SU-DHL-6 (cell line): Measurements from ENCODE around the gene FAM20A.

Experiments used
- H2AFZ ChIP-seq: fragments of 200-600 bp; sonication (generic); 2 replicates; pipeline ENCODE4 v1.6.1; 2014; ENCODE audit warnings: low read depth, mild to moderate bottlenecking, moderate library complexity, mixed read lengths, antibody characterized with exemption, low read length; ENCODE audit not compliant: severe bottlenecking
- H3F3A ChIP-seq: fragments of 200-600 bp; shearing (Covaris generic); 2 replicates; pipeline ENCODE4 v1.6.0; 2016; ENCODE audit warnings: antibody characterized with exemption, mild to moderate bottlenecking; ENCODE audit not compliant: insufficient read depth
- H3K27ac ChIP-seq: fragments of 200-600 bp; sonication (generic); 2 replicates; pipeline ENCODE4 v1.5.1; 2016; ENCODE audit warnings: low read depth, mild to moderate bottlenecking, low read length, moderate library complexity, mixed read lengths
- H3K27me3 ChIP-seq: fragments of 200-600 bp; sonication (generic), shearing (Covaris generic); 2 replicates; pipeline ENCODE4 v1.6.0; 2014; ENCODE audit warnings: mild to moderate bottlenecking, low read length
- H3K36me3 ChIP-seq: fragments of 200-600 bp; sonication (generic); 2 replicates; pipeline ENCODE4 v1.6.1; 2014; ENCODE audit warnings: mild to moderate bottlenecking, low read length, mixed read lengths
- H3K4me2 ChIP-seq: fragments of 300-600, 200-600 bp; shearing (Covaris generic), sonication (generic); 2 replicates; pipeline ENCODE4 v1.6.0; 2014; ENCODE audit warnings: low read length, low read depth, mild to moderate bottlenecking; ENCODE audit not compliant: poor library complexity, severe bottlenecking
- H3K4me3 ChIP-seq: fragments of 200-600 bp; sonication (generic); 2 replicates; pipeline ENCODE4 v1.5.1; 2014; ENCODE audit warnings: antibody characterized with exemption, low read length, mild to moderate bottlenecking, mixed read lengths; ENCODE audit not compliant: insufficient read depth, poor library complexity, severe bottlenecking
- H3K79me2 ChIP-seq: fragments of 200-600 bp; sonication (generic); 2 replicates; pipeline ENCODE4 v1.6.1; 2014; ENCODE audit warnings: mild to moderate bottlenecking, low read length, moderate library complexity; ENCODE audit not compliant: insufficient read depth
- H3K9ac ChIP-seq: fragments of 200-600 bp; sonication (generic); 2 replicates; pipeline ENCODE4 v1.7.0; 2014; ENCODE audit warnings: mild to moderate bottlenecking, low read length
- H3K9me2 ChIP-seq: fragments of 200-600 bp; sonication (generic); replicated peaks from 2 replicates; pipeline ENCODE4 v1.6.1; 2014; ENCODE audit warnings: low read length; ENCODE audit not compliant: insufficient read depth
- H3K9me3 ChIP-seq: fragments of 200-600 bp; sonication (generic); 2 replicates; pipeline ENCODE4 v1.6.1; 2014; ENCODE audit warnings: low read length, mixed read lengths; ENCODE audit not compliant: insufficient read depth
- H4K20me1 ChIP-seq: fragments of 200-600 bp; sonication (generic); 2 replicates; pipeline ENCODE4 v1.6.1; 2014; ENCODE audit warnings: low read depth, mild to moderate bottlenecking, antibody characterized with exemption, low read length, moderate library complexity, mixed read lengths
- EZH2phosphoT487 ChIP-seq: fragments of 200-600 bp; sonication (generic), shearing (Covaris generic); conservative IDR thresholded peaks from 2 replicates; pipeline ENCODE4 v1.6.1; 2018; ENCODE audit warnings: mild to moderate bottlenecking, antibody characterized with exemption, low read length, moderate library complexity, mixed read lengths
- TF ChIP-seq, protein P1 (sequence below): fragments of 200-600 bp; sonication (generic); IDR thresholded peaks from one replicate; pipeline ENCODE4 v1.5.1; 2017; ENCODE audit warnings: antibody characterized with exemption, mild to moderate bottlenecking, low read length, moderate library complexity; ENCODE audit not compliant: insufficient read depth, poor library complexity, severe bottlenecking

FAM20A gene

DNA sequence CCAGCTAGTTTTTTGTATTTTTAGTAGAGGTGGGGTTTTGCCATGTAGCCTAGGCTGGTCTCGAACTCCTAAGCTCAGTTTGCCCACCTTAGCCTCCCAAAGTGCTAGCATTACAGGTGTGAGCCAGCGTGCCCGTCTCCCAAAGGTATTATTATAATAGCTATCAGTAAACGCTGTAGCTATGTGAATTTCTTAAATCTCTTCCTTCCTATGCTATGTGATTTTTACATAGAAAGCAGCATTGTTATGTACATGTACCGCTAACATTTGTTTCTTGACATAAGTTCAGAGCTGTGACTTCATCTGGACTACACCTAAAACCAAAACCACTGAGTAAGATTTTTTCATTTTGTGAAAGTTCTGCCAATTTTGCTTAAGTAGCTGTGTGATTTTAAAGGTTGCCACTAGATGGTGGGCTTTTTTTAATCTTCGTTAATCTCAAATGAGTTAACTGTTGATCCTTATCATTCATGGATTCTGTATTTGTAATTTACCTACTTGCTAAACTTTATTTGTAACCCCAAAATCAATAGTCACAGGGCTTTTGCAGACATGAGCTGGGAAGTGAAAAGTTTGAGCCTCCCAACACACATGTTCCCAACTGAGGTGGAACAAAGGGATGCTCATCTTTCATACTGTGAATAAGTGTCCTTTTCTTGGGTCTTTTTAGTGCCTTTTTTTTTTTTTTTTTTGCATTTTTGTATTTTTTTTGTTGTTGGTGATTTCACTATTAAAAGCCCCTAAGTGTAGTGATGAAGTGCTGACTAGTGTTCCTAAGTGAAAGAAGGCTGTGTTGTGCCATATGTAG, 67.1 kb downstream of the FAM20A start:
- Histone ChIP-seq H3K79me2 (no peaks in the 10 kb centered on the region), H3F3A (no peaks in the 10 kb centered on the region), H3K9ac (no peak overlapping the region), H4K20me1 (no peaks in the 10 kb centered on the region), H3K4me2 (no peak overlapping the region), H3K27ac (no peak overlapping the region), H3K36me3 (peaks cover 21% of the 10 kb centered on the region; the same call in 1 of the 2 replicates), H3K27me3 (no peaks in the 10 kb centered on the region), H2AFZ (no peak overlapping the region), H3K9me2 (no peaks in the 10 kb centered on the region), H3K4me3 (no peak overlapping the region), H3K9me3 (no peaks in the 10 kb centered on the region)
- TF ChIP-seq, protein P1, sequence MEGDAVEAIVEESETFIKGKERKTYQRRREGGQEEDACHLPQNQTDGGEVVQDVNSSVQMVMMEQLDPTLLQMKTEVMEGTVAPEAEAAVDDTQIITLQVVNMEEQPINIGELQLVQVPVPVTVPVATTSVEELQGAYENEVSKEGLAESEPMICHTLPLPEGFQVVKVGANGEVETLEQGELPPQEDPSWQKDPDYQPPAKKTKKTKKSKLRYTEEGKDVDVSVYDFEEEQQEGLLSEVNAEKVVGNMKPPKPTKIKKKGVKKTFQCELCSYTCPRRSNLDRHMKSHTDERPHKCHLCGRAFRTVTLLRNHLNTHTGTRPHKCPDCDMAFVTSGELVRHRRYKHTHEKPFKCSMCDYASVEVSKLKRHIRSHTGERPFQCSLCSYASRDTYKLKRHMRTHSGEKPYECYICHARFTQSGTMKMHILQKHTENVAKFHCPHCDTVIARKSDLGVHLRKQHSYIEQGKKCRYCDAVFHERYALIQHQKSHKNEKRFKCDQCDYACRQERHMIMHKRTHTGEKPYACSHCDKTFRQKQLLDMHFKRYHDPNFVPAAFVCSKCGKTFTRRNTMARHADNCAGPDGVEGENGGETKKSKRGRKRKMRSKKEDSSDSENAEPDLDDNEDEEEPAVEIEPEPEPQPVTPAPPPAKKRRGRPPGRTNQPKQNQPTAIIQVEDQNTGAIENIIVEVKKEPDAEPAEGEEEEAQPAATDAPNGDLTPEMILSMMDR, result peak; percentile 16
- no peak for TF ChIP-seq EZH2phosphoT487

DNA sequence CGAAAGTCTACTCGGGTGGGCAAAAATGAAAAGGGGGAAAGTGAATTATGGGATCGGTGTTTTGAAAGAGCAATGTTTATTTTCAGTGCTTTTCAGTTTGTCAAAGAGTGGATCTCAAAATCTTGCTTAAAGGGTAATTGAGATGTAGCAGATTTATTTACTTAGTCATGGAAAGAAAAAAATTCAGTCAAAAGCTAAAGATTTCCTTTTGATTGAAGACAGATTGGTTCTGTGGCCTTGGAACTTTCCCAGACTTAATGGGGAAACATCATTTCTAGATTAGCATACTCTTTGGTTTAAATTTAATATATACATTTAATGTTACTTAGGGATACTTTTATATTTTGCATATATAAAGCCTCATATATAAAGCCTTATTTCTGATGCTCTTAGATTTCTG, 68.3 kb downstream of the FAM20A start:
- no peaks in the 10 kb centered on the region for H3K9me2 ChIP-seq
- H3K79me2 ChIP-seq, result no peaks in the 10 kb centered on the region
- no peak overlapping the region for H2AFZ ChIP-seq
- peaks cover 32% of the 10 kb centered on the region; the same call in 1 of the 2 replicates for H3K36me3 ChIP-seq
- H4K20me1 ChIP-seq, result no peaks in the 10 kb centered on the region
- H3K4me3 ChIP-seq, result no peak overlapping the region
- TF ChIP-seq EZH2phosphoT487, result no peak
- TF ChIP-seq, protein P1, result no peak
- H3K9ac ChIP-seq, result no peak overlapping the region
- H3K4me2 ChIP-seq, result no peak overlapping the region
- H3K27me3 ChIP-seq, result no peaks in the 10 kb centered on the region
- H3K27ac ChIP-seq, result no peak overlapping the region
- no peaks in the 10 kb centered on the region for H3F3A ChIP-seq
- H3K9me3 ChIP-seq, result no peaks in the 10 kb centered on the region

DNA sequence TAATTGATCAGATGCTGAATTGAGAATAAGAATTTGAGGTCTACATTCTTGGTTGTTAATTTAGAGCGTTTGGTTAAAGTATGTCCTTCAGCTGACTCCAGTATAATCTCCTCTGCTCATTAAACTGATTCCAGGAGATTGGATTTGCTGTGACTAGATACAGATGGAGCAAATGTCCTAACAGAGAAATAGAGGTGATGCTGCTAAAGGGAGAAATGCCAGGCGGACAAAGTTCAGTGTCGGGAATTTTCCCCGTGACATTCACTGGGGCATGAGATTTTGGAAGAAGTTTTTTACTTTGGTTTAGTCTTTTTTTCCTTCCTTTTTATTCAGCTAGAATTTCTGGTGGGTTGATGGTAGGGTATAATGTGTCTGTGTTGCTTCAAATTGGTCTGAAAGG, 69.9 kb downstream of the FAM20A start:
- no peak overlapping the region for H2AFZ ChIP-seq
- peaks cover 44% of the 10 kb centered on the region; the same call in 1 of the 2 replicates for H3K36me3 ChIP-seq
- H4K20me1 ChIP-seq, result no peaks in the 10 kb centered on the region
- no peaks in the 10 kb centered on the region for H3F3A ChIP-seq
- H3K27me3 ChIP-seq, result no peaks in the 10 kb centered on the region
- H3K27ac ChIP-seq, result no peak overlapping the region
- no peaks in the 10 kb centered on the region for H3K9me2 ChIP-seq
- H3K4me3 ChIP-seq, result no peak overlapping the region
- H3K4me2 ChIP-seq, result no peak overlapping the region
- no peak for TF ChIP-seq EZH2phosphoT487
- TF ChIP-seq, protein P1, result no peak
- H3K79me2 ChIP-seq, result no peaks in the 10 kb centered on the region
- no peaks in the 10 kb centered on the region for H3K9me3 ChIP-seq
- no peak overlapping the region for H3K9ac ChIP-seq
